ENCODE measurements around the gene NBPF20. TPM values are rescaled to one million over a fixed set of nuclear protein-coding genes. Genes with fewer than 3 reads are reported as not detected.
"Not testable (repeated sequence)": the region's sequence is repeated elsewhere in the genome, so short reads cannot be mapped to it uniquely, and the experiment has no call there.

The NBPF20 gene
- total RNA-seq, 2 donors from 2014 or later: 2.1 to 3.3 TPM

DNA sequence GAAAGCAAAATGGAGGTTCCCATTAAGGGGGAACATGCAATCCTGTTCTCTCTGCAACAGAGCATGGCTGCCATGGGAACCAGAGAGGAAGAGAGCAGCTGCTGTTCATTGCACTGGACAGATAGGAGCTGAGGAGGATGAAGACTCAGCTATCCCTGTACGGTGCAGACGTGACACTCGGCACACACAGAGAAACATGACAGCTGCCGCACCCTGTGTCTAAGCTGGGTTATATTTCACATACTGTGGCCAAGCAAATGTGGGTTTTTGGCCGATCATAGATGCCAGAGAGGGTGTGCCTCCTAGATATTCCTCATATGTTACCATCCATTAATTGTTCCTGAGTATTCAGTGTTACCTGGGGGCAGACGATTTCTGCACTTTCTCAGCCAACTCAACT, 24.7 kb downstream of the NBPF20 start:
- H3K27ac ChIP-seq; DNase-seq; H3K27me3 ChIP-seq; H3K4me1 ChIP-seq; intact Hi-C loops (cut with DNase I); H3K36me3 ChIP-seq; H3K9ac ChIP-seq (ENCODE audit: low read depth in 2 of 2, low read length in 2 of 2); H3K9me3 ChIP-seq; H3K4me3 ChIP-seq: not testable (repeated sequence)

Other genes with a start within 250 kb of the NBPF20 start
- not detected for gene PPIAL4D, start 183.4 kb downstream of the NBPF20 start, total RNA-seq
- gene GPR89A, start 182.4 kb upstream of the NBPF20 start, total RNA-seq: 10 to 100 TPM; 14.8 to 16.7 TPM